GM04504 (cell line): ENCODE measurements around the gene RFX3.

ENCODE experiments used
- DNase-seq: peaks from one replicate; pipeline ENCODE4 v3.0.0-alpha.2; 2012; ENCODE audit warnings: low read depth

Gene RFX3

GRCh38 chr9:3513265-3513818 lies 12.5 kb downstream of the RFX3 start:
- no peak for DNase-seq

- DNase-seq, result no peak
Observed at GRCh38 chr9:3511551-3511950, 14.2 kb downstream of the RFX3 start.

GRCh38 chr9:3510796-3511195 lies 15.0 kb downstream of the RFX3 start:
- DNase-seq, result no peak

- DNase-seq, result no peak
Observed at GRCh38 chr9:3509926-3510325, 15.9 kb downstream of the RFX3 start.

GRCh38 chr9:3508521-3509291 lies 17.1 kb downstream of the RFX3 start:
- no peak for DNase-seq

- no peak for DNase-seq
Observed at GRCh38 chr9:3508078-3508431, 17.7 kb downstream of the RFX3 start.

GRCh38 chr9:3507395-3508077 lies 18.3 kb downstream of the RFX3 start:
- DNase-seq, result no peak

GRCh38 chr9:3506164-3506563 lies 19.6 kb downstream of the RFX3 start:
- no peak for DNase-seq

- DNase-seq, result no peak
Observed at GRCh38 chr9:3502560-3503398, 23.0 kb downstream of the RFX3 start.

GRCh38 chr9:3500044-3500443 lies 25.8 kb downstream of the RFX3 start:
- no peak for DNase-seq

- DNase-seq, result no peak
Observed at GRCh38 chr9:3498691-3499090, 27.1 kb downstream of the RFX3 start.

- no peak for DNase-seq
Observed at GRCh38 chr9:3497857-3498256, 27.9 kb downstream of the RFX3 start.

GRCh38 chr9:3497401-3497800 lies 28.4 kb downstream of the RFX3 start:
- no peak for DNase-seq

- DNase-seq, result no peak
Observed at GRCh38 chr9:3495855-3496254, 29.9 kb downstream of the RFX3 start.

- no peak for DNase-seq
Observed at GRCh38 chr9:3492214-3492613, 33.6 kb downstream of the RFX3 start.

GRCh38 chr9:3491450-3491849 lies 34.4 kb downstream of the RFX3 start:
- no peak for DNase-seq

- DNase-seq, result no peak
Observed at GRCh38 chr9:3490957-3491356, 34.8 kb downstream of the RFX3 start.

GRCh38 chr9:3482578-3482977 lies 43.2 kb downstream of the RFX3 start:
- DNase-seq, result no peak

GRCh38 chr9:3480353-3480655 lies 45.5 kb downstream of the RFX3 start:
- DNase-seq, result no peak

GRCh38 chr9:3479514-3480352 lies 46.1 kb downstream of the RFX3 start:
- DNase-seq, result no peak

GRCh38 chr9:3478549-3478953 lies 47.2 kb downstream of the RFX3 start:
- DNase-seq, result no peak
